Stimulated activated naive B cell treated with anti-CD40 and anti-IgM and Interleukin-4, amounts not matched to agents 10 μg/mL and 1 μg/mL and 100 μg/mL, for 72 hours (primary cell): ENCODE results near the gene N4BP3.
A peak's percentile ranks its signal among the peaks of the same experiment; 100 is the strongest.
"Not testable (repeated sequence)": the region's sequence is repeated elsewhere in the genome, so short reads cannot be mapped to it uniquely, and the experiment has no call there.

Experiments
- ATAC-seq, 2 donors: fragments of 150-1000 bp; cut with Tn5 transposase; replicated peaks; 2 replicates each; pipeline ENCODE4 v1.10.0; 2021; ENCODE audit warnings: moderate library complexity in 1 of 2
- DNase-seq: peaks from one replicate; pipeline ENCODE4 v3.0.0; 2021
- H3K27ac Mint-ChIP-seq: one replicate; pipeline ENCODE4 v1.8.0; 2022; ENCODE audit warnings: mild to moderate bottlenecking, mixed read lengths
- H3K27me3 Mint-ChIP-seq, 2 donors: one replicate each; pipeline ENCODE4 v1.8.0; 2022; ENCODE audit warnings: mixed read lengths in 2 of 2
- H3K36me3 Mint-ChIP-seq, 2 donors: one replicate each; pipeline ENCODE4 v1.8.0; 2022; ENCODE audit warnings: mixed read lengths in 2 of 2, mild to moderate bottlenecking in 1 of 2
- H3K4me1 Mint-ChIP-seq, 2 donors: one replicate each; pipeline ENCODE4 v1.8.0; 2022; ENCODE audit warnings: mixed read lengths in 2 of 2, mild to moderate bottlenecking in 1 of 2
- H3K4me3 Mint-ChIP-seq, 2 donors: one replicate each; pipeline ENCODE4 v1.8.0; 2022; ENCODE audit warnings: mild to moderate bottlenecking in 2 of 2, mixed read lengths in 2 of 2, moderate library complexity in 1 of 2
- H3K9me3 Mint-ChIP-seq, 2 donors: one replicate each; pipeline ENCODE4 v1.8.0; 2022; ENCODE audit warnings: mixed read lengths in 2 of 2, mild to moderate bottlenecking in 1 of 2

The N4BP3 gene, protein sequence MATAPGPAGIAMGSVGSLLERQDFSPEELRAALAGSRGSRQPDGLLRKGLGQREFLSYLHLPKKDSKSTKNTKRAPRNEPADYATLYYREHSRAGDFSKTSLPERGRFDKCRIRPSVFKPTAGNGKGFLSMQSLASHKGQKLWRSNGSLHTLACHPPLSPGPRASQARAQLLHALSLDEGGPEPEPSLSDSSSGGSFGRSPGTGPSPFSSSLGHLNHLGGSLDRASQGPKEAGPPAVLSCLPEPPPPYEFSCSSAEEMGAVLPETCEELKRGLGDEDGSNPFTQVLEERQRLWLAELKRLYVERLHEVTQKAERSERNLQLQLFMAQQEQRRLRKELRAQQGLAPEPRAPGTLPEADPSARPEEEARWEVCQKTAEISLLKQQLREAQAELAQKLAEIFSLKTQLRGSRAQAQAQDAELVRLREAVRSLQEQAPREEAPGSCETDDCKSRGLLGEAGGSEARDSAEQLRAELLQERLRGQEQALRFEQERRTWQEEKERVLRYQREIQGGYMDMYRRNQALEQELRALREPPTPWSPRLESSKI

DNA sequence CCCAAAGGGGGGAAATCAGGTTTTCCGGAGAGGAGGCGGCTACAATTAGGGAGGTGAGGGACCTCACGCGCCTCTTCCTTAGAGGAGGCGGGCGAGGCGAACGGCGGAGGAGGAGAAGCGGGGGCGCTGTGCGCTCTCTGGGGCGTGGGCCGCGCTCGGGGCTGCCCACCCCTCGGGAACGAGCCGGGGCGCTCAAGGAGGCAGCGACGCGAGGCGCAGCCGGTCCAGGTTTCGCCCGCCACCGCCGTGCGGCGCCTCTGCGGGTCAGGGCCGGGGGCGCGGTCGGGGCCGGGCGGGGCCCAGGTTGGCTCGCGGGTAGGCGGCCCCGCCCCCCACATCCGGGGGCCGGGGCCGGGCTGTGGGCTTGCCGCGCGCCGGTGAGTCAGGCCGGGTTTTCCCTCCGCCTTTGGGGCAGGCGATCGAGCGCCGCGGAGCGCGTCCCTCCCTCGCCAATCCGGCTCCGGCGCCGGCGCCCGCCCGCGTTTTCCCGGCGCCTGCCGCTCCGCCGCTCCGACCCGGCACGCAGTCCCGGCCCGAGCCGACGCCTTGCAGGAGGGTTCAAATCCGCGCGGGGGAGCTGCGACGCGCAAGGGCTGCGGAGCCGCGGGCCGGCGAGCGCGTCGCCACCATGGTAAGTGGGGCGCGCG lies at the start of gene N4BP3:
Gene N4BP3 (plus strand): TSS at position 392 of the 647 bp plus-strand sequence. CDS start 6,052 bp downstream, outside the sequence.
- no peaks in the 10 kb centered on the region for H3K27me3 Mint-ChIP-seq
- peak; percentile 80 for DNase-seq
- ATAC-seq = peak; percentile 44 to 59
- peaks cover 51 to 65% of the 10 kb centered on the region in 2 donors for H3K4me1 Mint-ChIP-seq
- peak within 1 kb of the TSS; percentile 90 to 96 for H3K4me3 Mint-ChIP-seq
- peak within 1 kb of the TSS; percentile 97 for H3K27ac Mint-ChIP-seq
- H3K9me3 Mint-ChIP-seq = no peaks in the 10 kb centered on the region
- peaks cover 0 to 6% of the 10 kb centered on the region in 2 donors for H3K36me3 Mint-ChIP-seq

DNA sequence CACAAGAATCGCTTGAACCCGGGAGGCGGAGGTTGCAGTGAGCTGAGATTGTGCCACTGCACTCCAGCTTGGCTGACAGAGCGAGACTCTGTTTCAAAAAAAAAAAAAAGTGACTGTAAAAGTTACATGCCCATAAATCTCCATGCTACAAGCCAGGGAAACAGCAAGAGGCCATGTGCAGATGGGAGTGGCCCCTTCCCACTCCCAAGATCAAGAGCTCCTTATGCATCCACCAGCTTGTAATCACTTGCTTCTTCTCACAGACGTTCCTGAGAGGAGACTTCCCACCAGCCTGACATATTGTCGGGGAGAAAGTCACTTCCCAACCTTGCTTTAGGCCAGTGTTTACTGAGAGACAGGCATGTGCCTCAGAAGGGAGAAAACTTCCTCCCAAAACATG lies 45.6 kb upstream of the N4BP3 start:
- H3K4me1 Mint-ChIP-seq = peaks cover 14 to 23% of the 10 kb centered on the region in 2 donors
- H3K4me3 Mint-ChIP-seq = no peak overlapping the region
- H3K27me3 Mint-ChIP-seq = no peaks in the 10 kb centered on the region
- no peaks in the 10 kb centered on the region for H3K36me3 Mint-ChIP-seq
- no peak for ATAC-seq
- no peak overlapping the region for H3K27ac Mint-ChIP-seq
- no peak for DNase-seq
- no peaks in the 10 kb centered on the region for H3K9me3 Mint-ChIP-seq

DNA sequence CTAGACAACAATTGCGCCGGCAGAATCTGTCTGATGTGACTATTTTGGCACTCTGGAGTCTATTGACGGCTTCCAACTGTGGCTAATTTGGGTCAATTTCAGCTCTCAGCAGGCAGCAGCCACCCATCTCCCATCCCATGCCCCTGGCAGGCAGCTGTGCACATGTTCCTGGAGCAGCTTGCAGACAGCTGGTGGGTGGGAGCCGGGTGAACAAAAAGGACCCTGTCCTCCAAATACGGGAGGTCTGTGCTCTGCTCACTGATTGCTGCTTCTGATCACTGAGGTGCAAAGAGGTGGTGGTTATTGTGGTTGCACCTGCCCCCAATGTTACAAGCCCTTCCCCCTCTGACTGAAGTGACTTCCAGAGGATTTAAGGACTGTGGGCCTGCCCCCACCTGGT lies 45.0 kb upstream of the N4BP3 start:
- ATAC-seq (peak; percentile 69 to 75), DNase-seq (peak; percentile 12)
- Mint-ChIP-seq H3K9me3 (no peaks in the 10 kb centered on the region), H3K27ac (peak overlapping the region; percentile 43), H3K4me3 (no peak overlapping the region), H3K27me3 (no peaks in the 10 kb centered on the region), H3K36me3 (no peaks in the 10 kb centered on the region), H3K4me1 (peaks cover 14 to 23% of the 10 kb centered on the region in 2 donors)

DNA sequence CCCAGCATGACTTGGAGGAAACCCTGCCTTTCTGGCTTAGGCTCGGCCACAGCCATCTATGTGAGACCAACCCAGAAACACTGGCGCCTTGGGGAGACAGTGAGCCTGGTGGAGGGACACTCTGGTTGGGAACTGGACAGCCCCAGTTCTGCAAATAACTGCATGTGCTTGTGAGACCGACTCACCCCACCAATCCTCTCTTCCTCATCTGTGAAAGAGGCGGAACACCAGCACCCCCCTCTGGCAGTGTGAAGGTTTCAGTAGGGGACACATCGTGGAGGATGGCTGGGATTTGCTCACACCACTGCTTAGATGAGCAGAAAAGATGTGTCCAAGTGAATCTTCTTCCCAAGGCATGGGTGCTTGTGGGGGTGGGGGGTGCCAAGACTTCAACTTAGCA lies 43.4 kb upstream of the N4BP3 start:
- ATAC-seq (peak; percentile 54 to 79), DNase-seq (peak; percentile 19)
- Mint-ChIP-seq H3K27ac (no peak overlapping the region), H3K27me3 (peaks cover 0 to 10% of the 10 kb centered on the region in 2 donors), H3K9me3 (no peaks in the 10 kb centered on the region), H3K36me3 (no peaks in the 10 kb centered on the region), H3K4me1 (peaks cover 19 to 23% of the 10 kb centered on the region in 2 donors), H3K4me3 (no peak overlapping the region)

DNA sequence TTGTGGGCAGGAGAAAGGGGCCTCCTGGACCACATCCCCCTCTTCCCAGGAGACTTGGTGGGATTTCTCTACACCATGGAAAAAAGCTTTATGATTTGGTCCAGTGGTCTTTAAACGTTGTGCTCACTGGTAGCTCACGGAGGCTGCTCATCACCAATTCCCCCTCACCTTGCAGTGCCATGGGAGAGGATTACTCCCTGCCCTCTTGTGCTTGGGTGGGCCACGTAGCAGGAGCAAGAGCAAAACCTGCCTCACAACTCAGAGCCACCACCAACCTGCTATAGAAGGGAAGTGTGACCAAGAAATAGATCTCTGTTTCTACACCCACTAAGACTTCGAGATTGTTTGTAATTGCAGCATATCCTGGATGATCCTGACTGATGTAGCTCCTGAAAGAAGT lies 42.2 kb upstream of the N4BP3 start:
- Mint-ChIP-seq H3K4me1 (peaks cover 23 to 29% of the 10 kb centered on the region in 2 donors), H3K27me3 (peaks cover 0 to 12% of the 10 kb centered on the region in 2 donors), H3K9me3 (no peaks in the 10 kb centered on the region), H3K27ac (no peak overlapping the region), H3K4me3 (no peak overlapping the region), H3K36me3 (no peaks in the 10 kb centered on the region)
- ATAC-seq (no peak), DNase-seq (no peak)

DNA sequence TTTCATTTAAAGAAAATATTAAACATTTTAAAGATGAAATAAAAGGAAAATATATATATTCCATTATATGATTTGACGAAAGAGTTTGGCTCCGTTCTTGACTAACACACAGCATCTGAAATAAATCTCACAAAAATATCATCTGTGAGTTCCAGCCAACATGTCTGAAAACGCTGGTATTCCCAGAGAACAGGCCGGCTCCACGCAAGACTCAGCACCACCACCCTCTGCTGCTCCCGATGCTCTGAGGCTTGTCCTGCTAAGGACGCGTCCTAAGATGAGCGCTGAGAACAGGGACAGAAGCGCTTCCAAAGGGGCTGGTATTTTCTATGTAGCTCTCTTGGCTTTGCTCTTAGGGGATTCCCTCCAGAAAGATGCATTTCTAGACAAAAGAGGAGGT lies 40.6 kb upstream of the N4BP3 start:
- Mint-ChIP-seq H3K9me3 (no peaks in the 10 kb centered on the region), H3K27ac (no peak overlapping the region)
- ATAC-seq = no peak

DNA sequence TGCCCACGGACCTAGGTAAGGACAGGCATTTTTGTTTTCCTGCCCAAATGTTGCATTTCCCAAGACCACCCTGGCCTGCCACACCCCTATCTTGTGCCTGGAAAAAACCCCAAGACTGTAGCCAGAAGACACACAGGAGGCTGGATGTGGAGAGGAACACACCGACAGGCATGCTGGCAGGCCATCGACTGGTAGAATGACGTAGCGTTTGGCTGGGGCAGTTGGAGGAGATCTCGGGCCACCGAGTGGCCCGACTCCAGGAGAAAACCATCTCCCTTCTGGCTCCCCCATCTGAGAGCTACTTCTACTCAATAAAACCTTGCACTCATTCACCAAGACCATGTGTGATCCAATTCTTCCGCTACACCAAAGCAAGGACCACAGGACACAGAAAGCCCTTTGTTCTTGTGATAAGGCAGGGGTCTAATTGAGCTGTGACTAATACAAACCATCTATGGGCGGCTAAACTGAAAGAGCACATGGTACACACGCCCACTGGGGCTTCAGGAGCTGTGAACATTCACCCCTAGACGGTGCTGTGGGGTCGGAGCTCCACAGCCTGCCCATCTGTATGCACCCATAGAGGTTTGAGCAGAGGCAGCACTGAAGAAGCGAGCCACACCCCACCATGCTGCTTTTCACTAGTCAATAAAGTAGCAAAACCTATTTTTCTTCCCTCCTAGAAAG lies 38.9 kb upstream of the N4BP3 start:
- ATAC-seq = peak in 1 of 2 donors; percentile 90
- DNase-seq = peak; percentile 58
- H3K9me3 Mint-ChIP-seq = no peaks in the 10 kb centered on the region
- peaks cover 13 to 14% of the 10 kb centered on the region in 2 donors for H3K4me1 Mint-ChIP-seq
- peak overlapping the region; percentile 14 for H3K27ac Mint-ChIP-seq
- H3K4me3 Mint-ChIP-seq = peak overlapping the region in 1 of 2 donors; percentile 16
- H3K27me3 Mint-ChIP-seq = peaks cover 0 to 12% of the 10 kb centered on the region in 2 donors
- H3K36me3 Mint-ChIP-seq = no peaks in the 10 kb centered on the region

More for the DNA sequence above, 40.6 kb upstream of the N4BP3 start:
- H3K4me1 Mint-ChIP-seq = peaks cover 19 to 30% of the 10 kb centered on the region in 2 donors
- no peak overlapping the region for H3K4me3 Mint-ChIP-seq
- no peak for DNase-seq
- H3K36me3 Mint-ChIP-seq = no peaks in the 10 kb centered on the region
- H3K27me3 Mint-ChIP-seq = peaks cover 0 to 12% of the 10 kb centered on the region in 2 donors

DNA sequence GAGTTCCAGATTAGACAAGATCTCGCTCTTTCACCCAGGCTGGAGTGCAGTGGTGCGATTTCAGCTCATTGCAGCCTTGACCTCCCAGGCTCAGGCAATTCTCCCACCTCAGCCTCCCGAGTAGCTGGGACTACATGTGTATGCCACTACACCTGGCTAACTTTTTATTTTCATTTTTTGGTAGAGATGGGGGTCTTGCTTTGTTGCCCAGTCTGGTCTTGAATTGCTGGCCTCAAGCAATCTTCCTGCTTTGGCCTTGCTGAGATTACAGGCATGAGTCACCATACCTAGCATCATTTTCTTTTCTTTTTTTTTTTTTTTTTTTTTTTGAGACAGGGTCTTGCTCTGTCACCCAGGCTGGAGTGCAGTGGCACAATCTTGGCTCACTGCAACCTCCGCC lies 36.4 kb upstream of the N4BP3 start:
- peaks cover 4 to 16% of the 10 kb centered on the region in 2 donors for H3K27me3 Mint-ChIP-seq
- H3K4me3 Mint-ChIP-seq, H3K4me1 Mint-ChIP-seq, H3K9me3 Mint-ChIP-seq, H3K27ac Mint-ChIP-seq, ATAC-seq, DNase-seq, H3K36me3 Mint-ChIP-seq: not testable (repeated sequence)

DNA sequence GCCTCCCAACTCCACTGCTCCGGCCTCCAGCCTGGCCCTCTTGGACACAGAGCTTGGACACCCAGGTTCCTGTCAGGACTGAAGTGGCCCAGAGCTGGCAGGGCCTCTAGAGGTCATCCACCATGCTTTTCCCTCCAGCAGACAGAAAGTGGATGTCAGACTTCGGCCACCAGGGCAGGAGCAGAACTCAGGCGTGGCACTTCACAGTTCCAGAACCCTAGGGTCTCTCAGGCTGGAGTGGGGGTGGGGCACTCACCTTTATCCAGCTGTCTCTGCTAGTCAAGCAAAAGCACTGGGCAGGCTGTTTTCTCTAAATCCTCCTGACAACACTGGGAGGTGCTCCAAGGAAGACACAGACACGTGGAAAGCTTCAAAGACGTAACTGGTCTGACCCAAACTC lies 35.6 kb upstream of the N4BP3 start:
- H3K4me3 Mint-ChIP-seq = no peak overlapping the region
- H3K36me3 Mint-ChIP-seq = no peaks in the 10 kb centered on the region
- H3K27ac Mint-ChIP-seq = no peak overlapping the region
- H3K9me3 Mint-ChIP-seq = no peaks in the 10 kb centered on the region
- DNase-seq = no peak
- H3K27me3 Mint-ChIP-seq = peaks cover 4 to 17% of the 10 kb centered on the region in 2 donors
- peaks cover 8 to 9% of the 10 kb centered on the region in 2 donors for H3K4me1 Mint-ChIP-seq
- no peak for ATAC-seq

DNA sequence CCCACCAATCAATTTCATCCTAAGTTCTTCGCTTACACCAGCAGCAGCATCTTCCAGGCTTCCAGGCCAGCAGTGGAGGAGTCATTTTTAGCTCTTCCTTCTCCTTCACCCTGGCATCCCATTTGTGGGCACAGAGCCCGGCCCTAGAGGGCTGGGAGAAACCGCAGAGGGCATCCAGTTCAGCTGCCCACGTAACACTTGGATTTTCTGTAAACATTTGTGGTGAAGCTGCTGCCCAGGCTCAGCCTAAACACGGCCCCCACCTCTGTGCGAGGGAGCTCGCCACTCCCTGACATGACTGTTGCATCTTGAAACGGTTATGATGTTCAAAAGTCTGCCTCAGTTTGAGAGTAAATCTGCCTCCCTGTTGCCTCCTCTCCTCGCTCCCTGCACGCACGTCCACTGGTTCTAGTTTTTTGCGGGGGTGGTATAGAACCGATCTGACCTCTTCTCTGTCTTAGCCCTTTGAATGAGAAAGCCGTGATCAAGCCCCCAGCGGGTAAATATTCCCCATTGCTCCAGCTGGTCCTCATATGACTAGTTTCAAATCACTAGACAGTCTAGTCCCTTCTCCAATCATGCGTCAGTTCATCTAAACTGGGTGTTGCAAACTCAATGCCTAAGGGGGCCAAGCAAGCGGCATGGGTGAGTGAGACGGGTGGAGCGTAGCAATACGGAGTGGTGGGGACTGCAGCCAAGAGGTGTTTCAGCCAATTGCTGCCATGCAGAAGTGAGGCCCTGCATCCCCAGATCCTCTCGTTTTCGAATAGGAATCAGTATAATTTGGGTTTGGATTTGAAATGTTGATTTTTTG lies 34.9 kb upstream of the N4BP3 start:
- no peak overlapping the region for H3K27ac Mint-ChIP-seq
- ATAC-seq (no peak), DNase-seq (no peak)
- H3K27me3 Mint-ChIP-seq = peaks cover 7 to 17% of the 10 kb centered on the region in 2 donors
- no peaks in the 10 kb centered on the region for H3K36me3 Mint-ChIP-seq
- H3K4me3 Mint-ChIP-seq = no peak overlapping the region
- no peaks in the 10 kb centered on the region for H3K9me3 Mint-ChIP-seq
- H3K4me1 Mint-ChIP-seq = peaks cover 8 to 9% of the 10 kb centered on the region in 2 donors

DNA sequence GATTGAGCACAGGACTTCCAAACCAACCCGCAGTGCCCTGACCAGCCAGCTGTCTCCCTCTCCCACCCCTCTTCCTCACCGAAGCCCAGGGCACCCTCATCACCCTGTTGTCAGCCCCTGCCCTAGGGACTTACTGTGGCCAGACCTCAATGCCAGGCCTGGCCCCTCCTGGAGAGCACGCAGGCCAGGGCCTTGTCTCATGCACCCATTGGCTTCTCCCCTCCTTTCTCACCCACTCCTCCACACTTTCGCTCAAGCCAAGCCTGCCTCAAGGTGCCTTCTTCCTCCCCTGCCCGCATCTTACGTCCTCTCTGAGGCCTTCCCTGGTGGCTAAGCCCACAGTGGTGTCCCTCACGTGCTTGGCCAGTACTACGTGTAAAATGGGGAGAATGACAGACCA lies 33.3 kb upstream of the N4BP3 start:
- Mint-ChIP-seq H3K9me3 (no peaks in the 10 kb centered on the region), H3K4me3 (no peak overlapping the region), H3K27ac (no peak overlapping the region), H3K27me3 (peaks cover 6 to 14% of the 10 kb centered on the region in 2 donors), H3K4me1 (peaks cover 3 to 9% of the 10 kb centered on the region in 2 donors), H3K36me3 (no peaks in the 10 kb centered on the region)
- ATAC-seq (no peak), DNase-seq (no peak)

DNA sequence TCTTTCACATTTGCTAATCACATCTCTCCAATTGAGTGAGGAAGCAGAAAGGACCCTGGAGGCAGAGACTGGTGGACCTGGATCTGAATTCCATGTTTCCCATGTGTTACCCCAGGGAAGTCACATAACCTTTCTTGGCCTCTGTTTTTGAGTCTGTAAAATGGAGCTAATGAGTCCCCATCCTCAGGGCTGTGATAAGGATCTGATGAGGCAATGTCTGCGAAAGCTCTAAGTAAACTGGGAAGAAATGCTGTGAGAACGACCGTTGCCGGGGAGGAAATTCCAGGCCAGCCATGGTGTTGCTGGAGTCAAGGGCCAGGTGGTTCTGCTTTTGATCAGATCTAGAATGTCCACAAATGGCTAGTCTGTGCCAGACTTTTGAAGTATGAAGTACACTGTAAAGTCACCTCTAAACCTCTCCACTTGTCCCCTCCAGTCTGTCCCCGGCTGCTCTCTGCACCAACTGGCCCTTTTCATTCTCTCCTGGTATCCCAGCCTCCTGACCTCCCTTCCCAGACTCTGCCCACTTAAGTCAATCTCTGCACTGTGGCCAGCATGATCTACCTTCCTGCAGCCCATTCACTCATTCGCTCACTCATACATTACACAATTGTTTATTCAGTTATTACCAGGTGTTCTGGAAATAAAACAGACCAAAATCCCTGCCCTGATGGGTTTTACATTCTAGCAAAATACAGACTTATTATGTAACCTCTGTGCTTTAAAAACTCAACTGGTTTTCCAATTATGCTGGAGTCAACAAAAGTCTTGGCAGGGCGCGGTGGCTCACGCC lies 32.5 kb upstream of the N4BP3 start:
- H3K4me1 Mint-ChIP-seq = peaks cover 2 to 6% of the 10 kb centered on the region in 2 donors
- H3K36me3 Mint-ChIP-seq = no peaks in the 10 kb centered on the region
- H3K9me3 Mint-ChIP-seq = no peaks in the 10 kb centered on the region
- H3K27ac Mint-ChIP-seq = no peak overlapping the region
- H3K27me3 Mint-ChIP-seq = peaks cover 5 to 14% of the 10 kb centered on the region in 2 donors
- no peak for ATAC-seq
- DNase-seq = no peak
- H3K4me3 Mint-ChIP-seq = no peak overlapping the region
